Suprapubic skin (tissue), 4 donors: ENCODE data around the gene PDZD7. TPM values are rescaled to one million over a fixed set of nuclear protein-coding genes. Genes with fewer than 3 reads are reported as not detected.

Experiments used
- DNase-seq, 2 donors: peaks; one replicate each; pipeline ENCODE4 v3.0.0-alpha.2; 2019; ENCODE audit warnings: low spot score in 2 of 2
- H3K27ac ChIP-seq: fragments of 200-600 bp; sonication (generic); one replicate; pipeline ENCODE4 v1.5.1; 2019
- H3K27me3 ChIP-seq: fragments of 200-600 bp; sonication (generic); one replicate; pipeline ENCODE4 v1.5.1; 2019
- H3K36me3 ChIP-seq: fragments of 200-600 bp; sonication (generic); one replicate; pipeline ENCODE4 v1.5.1; 2019
- H3K4me1 ChIP-seq: fragments of 200-600 bp; sonication (generic); one replicate; pipeline ENCODE4 v1.5.1; 2019
- H3K4me3 ChIP-seq: fragments of 200-600 bp; sonication (generic); one replicate; pipeline ENCODE4 v1.5.1; 2019; ENCODE audit warnings: mild to moderate bottlenecking
- H3K9me3 ChIP-seq: fragments of 200-600 bp; sonication (generic); one replicate; pipeline ENCODE4 v1.5.1; 2019
- CTCF ChIP-seq, 2 donors: fragments of 200-600 bp in 1 of 2; fragments of 450-650 bp in 1 of 2; sonication (generic) in 1 of 2; IDR thresholded peaks; one replicate each; pipeline ENCODE4 v1.5.1; 2016 to 2019; ENCODE audit warnings: antibody characterized with exemption in 2 of 2, mild to moderate bottlenecking in 1 of 2, moderate library complexity in 1 of 2
- EP300 ChIP-seq: sonication (generic); formaldehyde crosslinking; IDR thresholded peaks from one replicate; pipeline ENCODE4 v1.6.1; 2017; ENCODE audit warnings: antibody characterized with exemption
- POLR2A ChIP-seq, 2 donors: fragments of 450-650 bp; IDR thresholded peaks; one replicate each; pipeline ENCODE4 v1.6.1; 2017; ENCODE audit warnings: antibody characterized with exemption in 2 of 2, mild to moderate bottlenecking in 2 of 2, moderate library complexity in 2 of 2
- POLR2AphosphoS5 ChIP-seq, 3 donors: sonication (generic); formaldehyde crosslinking; IDR thresholded peaks; one replicate each; pipeline ENCODE4 v1.6.1; 2017; ENCODE audit warnings: antibody characterized with exemption in 3 of 3
- WGBS: methylation state at CpG from one replicate; pipeline ENCODE4 v1.1.5; 2018; 5-methylcytosine and 5-hydroxymethylcytosine counted together
- total RNA-seq, 4 donors: library from RNA; depleted of rRNA; stranded (reverse); fragments of >200 nt; gene quantifications; one replicate each; pipeline ENCODE4 v1.1.0, GENCODE V29; 2016

The PDZD7 gene
- total RNA-seq, 4 donors from 2014 or later: 1.2 to 6.0 (median 1.8) TPM

GRCh38 chr10:101054876-101055275 is 23.9 kb upstream of the PDZD7 start:
- H3K36me3 ChIP-seq: no peaks in the 10 kb centered on the region
- WGBS: 92% methylated on average over 5 of the region's 5 CpGs
- H3K4me1 ChIP-seq: peaks cover 14% of the 10 kb centered on the region
- H3K9me3 ChIP-seq: no peaks in the 10 kb centered on the region
- H3K27ac ChIP-seq: no peak overlapping the region
- peaks cover 11% of the 10 kb centered on the region for H3K27me3 ChIP-seq
- TF ChIP-seq EP300 (no peak), POLR2A (IDR thresholded peaks at IDR 0.05) (no peak)
- DNase-seq: no peak
- H3K4me3 ChIP-seq: no peak overlapping the region

GRCh38 chr10:101054351-101054750 is 23.4 kb upstream of the PDZD7 start:
- 92% methylated on average over 1 of the region's 1 CpG for WGBS
- no peak for DNase-seq
- Histone ChIP-seq H3K9me3 (no peaks in the 10 kb centered on the region), H3K4me1 (peaks cover 15% of the 10 kb centered on the region), H3K27ac (no peak overlapping the region), H3K36me3 (no peaks in the 10 kb centered on the region), H3K4me3 (no peak overlapping the region), H3K27me3 (peaks cover 17% of the 10 kb centered on the region)
- no peak for TF ChIP-seq EP300
- no peak for TF ChIP-seq POLR2A (IDR thresholded peaks at IDR 0.05)
- TF ChIP-seq CTCF (IDR thresholded peaks at IDR 0.05): no peak
- no peak for TF ChIP-seq POLR2AphosphoS5 (IDR thresholded peaks at IDR 0.05)

GRCh38 chr10:101053516-101053915 is 22.6 kb upstream of the PDZD7 start:
- Histone ChIP-seq H3K4me3 (no peak overlapping the region), H3K36me3 (no peaks in the 10 kb centered on the region), H3K4me1 (peaks cover 19% of the 10 kb centered on the region), H3K9me3 (no peaks in the 10 kb centered on the region), H3K27me3 (peaks cover 25% of the 10 kb centered on the region), H3K27ac (no peak overlapping the region)
- no peak for TF ChIP-seq POLR2A (IDR thresholded peaks at IDR 0.05)
- no peak for TF ChIP-seq CTCF (IDR thresholded peaks at IDR 0.05)
- no peak for DNase-seq

- H3K9me3 ChIP-seq: no peaks in the 10 kb centered on the region
- H3K27me3 ChIP-seq: peaks cover 37% of the 10 kb centered on the region
- no peak overlapping the region for H3K4me3 ChIP-seq
- no peaks in the 10 kb centered on the region for H3K36me3 ChIP-seq
- H3K4me1 ChIP-seq: peaks cover 27% of the 10 kb centered on the region
- TF ChIP-seq POLR2A (IDR thresholded peaks at IDR 0.05) (no peak), POLR2AphosphoS5 (IDR thresholded peaks at IDR 0.05) (no peak), CTCF (IDR thresholded peaks at IDR 0.05) (no peak), EP300 (no peak)
- no peak for DNase-seq
- 58% methylated on average over 3 of the region's 3 CpGs for WGBS
- no peak overlapping the region for H3K27ac ChIP-seq
Measured at GRCh38 chr10:101052285-101052684, 21.4 kb upstream of the PDZD7 start.

- no peaks in the 10 kb centered on the region for H3K36me3 ChIP-seq
- peak in 1 of 2 donors; percentile 78 for DNase-seq
- H3K4me3 ChIP-seq: peak overlapping the region; percentile 15
- peaks cover 47% of the 10 kb centered on the region for H3K27me3 ChIP-seq
- H3K9me3 ChIP-seq: no peaks in the 10 kb centered on the region
- peaks cover 27% of the 10 kb centered on the region for H3K4me1 ChIP-seq
- 29% methylated on average over 18 of the region's 42 CpGs for WGBS
- TF ChIP-seq POLR2A (IDR thresholded peaks at IDR 0.05) (no peak), CTCF (IDR thresholded peaks at IDR 0.05) (peak; percentile 35 to 97)
- no peak overlapping the region for H3K27ac ChIP-seq
Measured at GRCh38 chr10:101050208-101051069, 19.5 kb upstream of the PDZD7 start.
